ENCODE measurements around the gene KCNQ4.
A peak's percentile ranks its signal among the peaks of the same experiment; 100 is the strongest.

KCNQ4 gene

GRCh38 chr1:40851643-40852042 lies 68.1 kb downstream of the KCNQ4 start:
- Histone ChIP-seq H3K9me3 (no peaks in the 10 kb centered on the region), H3K4me1 (no peaks in the 10 kb centered on the region), H3K36me3 (no peaks in the 10 kb centered on the region), H3K4me3 (ENCODE audit: low read depth, low read length) (no peak overlapping the region), H3K27me3 (no peaks in the 10 kb centered on the region)
- DNase-seq = no peak
- TF ChIP-seq, protein P1, sequence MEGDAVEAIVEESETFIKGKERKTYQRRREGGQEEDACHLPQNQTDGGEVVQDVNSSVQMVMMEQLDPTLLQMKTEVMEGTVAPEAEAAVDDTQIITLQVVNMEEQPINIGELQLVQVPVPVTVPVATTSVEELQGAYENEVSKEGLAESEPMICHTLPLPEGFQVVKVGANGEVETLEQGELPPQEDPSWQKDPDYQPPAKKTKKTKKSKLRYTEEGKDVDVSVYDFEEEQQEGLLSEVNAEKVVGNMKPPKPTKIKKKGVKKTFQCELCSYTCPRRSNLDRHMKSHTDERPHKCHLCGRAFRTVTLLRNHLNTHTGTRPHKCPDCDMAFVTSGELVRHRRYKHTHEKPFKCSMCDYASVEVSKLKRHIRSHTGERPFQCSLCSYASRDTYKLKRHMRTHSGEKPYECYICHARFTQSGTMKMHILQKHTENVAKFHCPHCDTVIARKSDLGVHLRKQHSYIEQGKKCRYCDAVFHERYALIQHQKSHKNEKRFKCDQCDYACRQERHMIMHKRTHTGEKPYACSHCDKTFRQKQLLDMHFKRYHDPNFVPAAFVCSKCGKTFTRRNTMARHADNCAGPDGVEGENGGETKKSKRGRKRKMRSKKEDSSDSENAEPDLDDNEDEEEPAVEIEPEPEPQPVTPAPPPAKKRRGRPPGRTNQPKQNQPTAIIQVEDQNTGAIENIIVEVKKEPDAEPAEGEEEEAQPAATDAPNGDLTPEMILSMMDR (IDR thresholded peaks at IDR 0.05; ENCODE audit: low read depth, low read length) = no peak

DNA sequence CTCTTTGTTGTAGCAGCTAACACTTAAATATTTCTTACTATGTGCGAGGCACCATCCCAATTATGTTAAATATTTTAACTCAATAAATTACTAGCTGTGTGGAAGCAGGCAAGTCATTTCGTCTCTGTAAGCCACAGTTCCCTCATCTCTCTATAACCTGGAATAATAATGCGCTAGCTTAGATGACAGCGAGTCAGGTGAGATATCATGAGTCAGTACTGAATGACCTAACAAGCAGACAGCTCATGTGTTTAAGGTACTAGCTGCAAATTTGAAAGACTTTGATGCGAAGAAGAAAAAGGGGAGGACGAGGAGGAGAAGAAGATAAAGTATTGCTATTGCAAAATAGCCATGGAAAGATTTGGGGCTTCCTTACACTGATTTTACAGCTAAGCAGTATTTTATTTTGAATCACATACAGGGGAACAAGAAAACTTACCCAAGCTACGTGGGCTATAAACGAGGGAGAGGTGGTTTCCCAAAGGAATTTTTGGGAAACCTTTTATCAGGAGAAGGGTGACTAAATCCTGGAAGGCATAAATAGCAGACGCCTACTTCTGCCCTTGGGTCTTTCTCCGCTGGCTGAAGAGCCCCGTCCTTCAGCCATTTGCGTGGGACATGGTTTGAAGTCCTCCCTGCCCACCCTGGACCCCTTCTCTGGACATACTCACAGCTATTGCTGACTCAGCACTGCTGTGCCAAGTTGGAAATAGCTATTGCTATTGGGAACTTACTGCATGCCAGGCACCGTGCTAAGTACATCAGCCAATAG lies 69.7 kb downstream of the KCNQ4 start:
- H3K9me3 ChIP-seq = no peaks in the 10 kb centered on the region
- H3K27me3 ChIP-seq = no peaks in the 10 kb centered on the region
- H3K4me3 ChIP-seq (ENCODE audit: low read depth, low read length) = no peak overlapping the region
- no peaks in the 10 kb centered on the region for H3K4me1 ChIP-seq
- TF ChIP-seq, protein P1 (IDR thresholded peaks at IDR 0.05; ENCODE audit: low read depth, low read length) = no peak
- no peaks in the 10 kb centered on the region for H3K36me3 ChIP-seq
- no peak for DNase-seq

DNA sequence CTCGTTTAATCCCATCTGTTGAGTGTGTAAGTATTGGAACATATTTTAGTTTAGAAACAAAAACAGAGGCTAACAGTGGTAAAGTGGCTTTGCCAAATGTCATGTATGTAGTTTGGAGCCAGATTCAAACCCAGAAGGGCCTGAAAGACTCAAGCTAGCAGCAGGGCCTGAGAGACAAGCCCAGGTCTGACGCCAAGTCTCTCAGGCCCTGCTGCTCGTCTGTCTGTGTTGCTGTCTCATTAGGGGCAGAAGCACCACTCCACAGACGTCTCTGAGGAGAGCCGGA lies 70.2 kb downstream of the KCNQ4 start:
- no peak overlapping the region for H3K4me3 ChIP-seq (ENCODE audit: low read depth, low read length)
- TF ChIP-seq, protein P1 (IDR thresholded peaks at IDR 0.05; ENCODE audit: low read depth, low read length) = no peak
- no peaks in the 10 kb centered on the region for H3K36me3 ChIP-seq
- no peaks in the 10 kb centered on the region for H3K4me1 ChIP-seq
- no peaks in the 10 kb centered on the region for H3K27me3 ChIP-seq
- H3K9me3 ChIP-seq = no peaks in the 10 kb centered on the region
- DNase-seq = no peak

- Histone ChIP-seq H3K4me1 (no peaks in the 10 kb centered on the region), H3K36me3 (no peaks in the 10 kb centered on the region), H3K9me3 (no peaks in the 10 kb centered on the region), H3K27me3 (no peaks in the 10 kb centered on the region), H3K4me3 (ENCODE audit: low read depth, low read length) (no peak overlapping the region)
- TF ChIP-seq, protein P1 (IDR thresholded peaks at IDR 0.05; ENCODE audit: low read depth, low read length) = peak; percentile 38
- DNase-seq = peak; percentile 19
Measured at GRCh38 chr1:40855513-40855912, 71.9 kb downstream of the KCNQ4 start.

GRCh38 chr1:40856116-40856515 lies 72.5 kb downstream of the KCNQ4 start:
- no peak for DNase-seq
- no peaks in the 10 kb centered on the region for H3K9me3 ChIP-seq
- TF ChIP-seq, protein P1 (IDR thresholded peaks at IDR 0.05; ENCODE audit: low read depth, low read length) = no peak
- H3K4me3 ChIP-seq (ENCODE audit: low read depth, low read length) = no peak overlapping the region
- H3K4me1 ChIP-seq = no peaks in the 10 kb centered on the region
- no peaks in the 10 kb centered on the region for H3K27me3 ChIP-seq
- H3K36me3 ChIP-seq = no peaks in the 10 kb centered on the region

- Histone ChIP-seq H3K4me1 (no peaks in the 10 kb centered on the region), H3K27me3 (peaks cover 3% of the 10 kb centered on the region; the same call in 1 of the 2 replicates), H3K36me3 (no peaks in the 10 kb centered on the region), H3K9me3 (no peaks in the 10 kb centered on the region), H3K4me3 (ENCODE audit: low read depth, low read length) (no peak overlapping the region)
- DNase-seq = no peak
- TF ChIP-seq, protein P1 (IDR thresholded peaks at IDR 0.05; ENCODE audit: low read depth, low read length) = no peak
Measured at GRCh38 chr1:40856656-40857302, 73.2 kb downstream of the KCNQ4 start.
